DOHH2 (cell line): ENCODE measurements around the gene LRMDA.

Experiments
- H3F3A ChIP-seq: fragments of 200-600 bp; sonication (generic), shearing (Covaris generic); 2 replicates; pipeline ENCODE4 v1.6.0; 2016; ENCODE audit warnings: antibody characterized with exemption, mild to moderate bottlenecking; ENCODE audit not compliant: control insufficient read depth, insufficient read depth
- H3K27ac ChIP-seq: fragments of 200-600 bp; sonication (generic); 2 replicates; pipeline ENCODE4 v1.5.1; 2014; ENCODE audit warnings: low read depth, mild to moderate bottlenecking, low read length, moderate library complexity
- H3K27me3 ChIP-seq: fragments of 200-600 bp; sonication (generic); 2 replicates; pipeline ENCODE4 v1.6.1; 2014; ENCODE audit warnings: mild to moderate bottlenecking, low read length, mixed read lengths; ENCODE audit not compliant: control insufficient read depth
- H3K36me3 ChIP-seq: fragments of 200-600 bp; sonication (generic); 2 replicates; pipeline ENCODE4 v1.6.1; 2014; ENCODE audit warnings: mild to moderate bottlenecking, low read length, moderate library complexity, mixed read lengths; ENCODE audit not compliant: control insufficient read depth
- H3K4me1 ChIP-seq: fragments of 200-600 bp; sonication (generic); 2 replicates; pipeline ENCODE4 v1.6.1; 2014; ENCODE audit warnings: mild to moderate bottlenecking, low read length, mixed read lengths; ENCODE audit not compliant: control insufficient read depth
- H3K4me2 ChIP-seq: fragments of 200-600 bp; sonication (generic); 2 replicates; pipeline ENCODE4 v1.6.0; 2014; ENCODE audit warnings: mild to moderate bottlenecking, low read length, moderate library complexity
- H3K4me3 ChIP-seq: fragments of 200-600 bp; sonication (generic); 2 replicates; pipeline ENCODE4 v1.5.1; 2014; ENCODE audit warnings: mild to moderate bottlenecking, low read length, mixed read lengths
- H3K79me2 ChIP-seq: fragments of 200-600 bp; sonication (generic); 2 replicates; pipeline ENCODE4 v1.6.1; 2014; ENCODE audit warnings: mild to moderate bottlenecking, low read length, mixed read lengths; ENCODE audit not compliant: control insufficient read depth
- H3K9me2 ChIP-seq: fragments of 200-600 bp; sonication (generic); replicated peaks from 2 replicates; pipeline ENCODE4 v1.6.1; 2014; ENCODE audit warnings: mild to moderate bottlenecking, low read length, mixed read lengths; ENCODE audit not compliant: control insufficient read depth
- H3K9me3 ChIP-seq: fragments of 200-600 bp; sonication (generic); 2 replicates; pipeline ENCODE4 v1.6.1; 2014; ENCODE audit warnings: antibody characterized with exemption, low read length, mixed read lengths; ENCODE audit not compliant: control insufficient read depth, insufficient read depth
- H4K20me1 ChIP-seq: fragments of 200-600 bp; sonication (generic); 2 replicates; pipeline ENCODE4 v1.6.0; 2014; ENCODE audit warnings: low read depth, mild to moderate bottlenecking, antibody characterized with exemption, low read length, moderate library complexity; ENCODE audit not compliant: control insufficient read depth, insufficient read depth
- CTCF ChIP-seq: fragments of 200-600 bp; sonication (generic); IDR thresholded peaks from one replicate; pipeline ENCODE4 v1.5.1; 2014; ENCODE audit warnings: antibody characterized with exemption, mild to moderate bottlenecking, low read depth, low read length; ENCODE audit not compliant: poor library complexity, severe bottlenecking
- EZH2phosphoT487 ChIP-seq: fragments of 200-600 bp; sonication (generic); IDR thresholded peaks from 2 replicates; pipeline ENCODE4 v1.6.1; 2017; ENCODE audit warnings: borderline replicate concordance, mild to moderate bottlenecking, antibody characterized with exemption, low read length, moderate library complexity, mixed read lengths

The LRMDA gene

GRCh38 chr10:76210211-76210610 lies 778.8 kb downstream of the LRMDA start:
- H3K4me1 ChIP-seq = no peaks in the 10 kb centered on the region
- no peak for TF ChIP-seq EZH2phosphoT487
- no peak for TF ChIP-seq CTCF
- no peaks in the 10 kb centered on the region for H3F3A ChIP-seq
- H3K9me3 ChIP-seq = no peaks in the 10 kb centered on the region
- H4K20me1 ChIP-seq = no peaks in the 10 kb centered on the region
- H3K36me3 ChIP-seq = no peaks in the 10 kb centered on the region
- H3K79me2 ChIP-seq = no peaks in the 10 kb centered on the region
- H3K27me3 ChIP-seq = no peaks in the 10 kb centered on the region
- H3K27ac ChIP-seq = no peak overlapping the region
- no peaks in the 10 kb centered on the region; the same call in 1 of the 2 replicates for H3K9me2 ChIP-seq
- no peak overlapping the region for H3K4me2 ChIP-seq
- no peak overlapping the region for H3K4me3 ChIP-seq

GRCh38 chr10:76211691-76212090 lies 780.3 kb downstream of the LRMDA start:
- Histone ChIP-seq H3K79me2 (no peaks in the 10 kb centered on the region), H3K27me3 (no peaks in the 10 kb centered on the region), H3K9me2 (no peaks in the 10 kb centered on the region; the same call in 1 of the 2 replicates), H3K9me3 (no peaks in the 10 kb centered on the region), H3K36me3 (no peaks in the 10 kb centered on the region), H3K4me1 (no peaks in the 10 kb centered on the region), H3K4me3 (no peak overlapping the region), H3F3A (no peaks in the 10 kb centered on the region), H3K4me2 (no peak overlapping the region), H4K20me1 (no peaks in the 10 kb centered on the region), H3K27ac (no peak overlapping the region)
- no peak for TF ChIP-seq CTCF
- TF ChIP-seq EZH2phosphoT487 = no peak

GRCh38 chr10:76213876-76214275 lies 782.5 kb downstream of the LRMDA start:
- no peaks in the 10 kb centered on the region for H3F3A ChIP-seq
- H3K27me3 ChIP-seq = no peaks in the 10 kb centered on the region
- H3K27ac ChIP-seq = no peak overlapping the region
- no peaks in the 10 kb centered on the region; the same call in 1 of the 2 replicates for H3K9me3 ChIP-seq
- no peak overlapping the region for H3K4me2 ChIP-seq
- H3K36me3 ChIP-seq = no peaks in the 10 kb centered on the region
- no peak overlapping the region for H3K4me3 ChIP-seq
- no peaks in the 10 kb centered on the region for H3K79me2 ChIP-seq
- TF ChIP-seq EZH2phosphoT487 (no peak), CTCF (no peak)
- H3K4me1 ChIP-seq = no peaks in the 10 kb centered on the region
- H3K9me2 ChIP-seq = no peaks in the 10 kb centered on the region; the same call in 1 of the 2 replicates
- H4K20me1 ChIP-seq = no peaks in the 10 kb centered on the region
